ENCODE measurements around the gene RTP5. TPM values are rescaled to one million over a fixed set of nuclear protein-coding genes. Genes with fewer than 3 reads are reported as not detected.
"Not testable (repeated sequence)": the region's sequence is repeated elsewhere in the genome, so short reads cannot be mapped to it uniquely, and the experiment has no call there.

RTP5 gene
- total RNA-seq, 1 experiment from 2014 or later, result not detected

DNA sequence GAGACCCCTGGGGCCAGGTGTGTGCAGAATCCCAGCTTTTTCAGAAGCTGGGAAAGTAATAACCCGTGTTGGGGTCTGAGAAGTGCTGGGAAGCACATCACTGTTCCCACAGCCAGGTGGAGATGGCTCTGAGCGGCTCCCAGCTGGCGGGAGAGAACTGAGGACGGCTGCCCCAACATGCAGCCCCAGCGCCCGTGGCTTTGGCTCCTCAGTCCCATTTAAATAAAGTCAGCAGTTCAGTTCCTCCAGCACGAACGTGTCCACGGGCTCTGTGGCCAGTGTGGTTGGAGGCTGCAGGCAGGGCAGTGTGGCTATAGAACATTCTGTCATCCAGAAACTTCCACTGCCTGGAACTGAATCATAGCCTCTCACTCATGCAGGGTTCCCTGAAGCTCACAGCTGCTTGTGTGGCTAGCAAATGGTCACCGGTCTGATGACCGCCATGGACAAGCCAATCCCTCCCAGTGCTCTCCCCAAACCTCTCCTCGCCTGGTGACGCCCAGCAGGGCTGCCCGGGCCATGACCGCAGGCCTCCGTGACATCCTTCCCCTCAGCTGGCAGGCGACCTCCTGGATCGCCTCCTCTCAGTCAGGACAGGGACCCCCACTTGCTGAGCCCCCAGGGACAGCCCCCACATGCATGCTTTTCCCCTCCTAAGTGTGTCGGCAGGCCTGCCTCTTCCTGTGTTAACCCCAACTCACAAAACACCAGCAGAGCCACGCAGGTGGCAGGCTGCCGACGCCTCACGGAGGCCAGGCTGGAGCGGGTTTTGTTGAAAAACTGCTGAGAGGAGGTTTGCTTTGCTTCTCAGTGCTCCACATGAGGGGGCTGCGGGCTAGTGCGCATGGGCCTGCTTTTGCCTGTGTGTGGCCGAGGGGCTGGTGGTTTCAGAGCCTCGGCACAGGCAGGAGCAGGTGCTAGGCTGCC lies 1.3 kb downstream of the RTP5 start:
- Histone ChIP-seq H4K20me1 (ENCODE audit: insufficient read depth, low read depth, low read length) (no peaks in the 10 kb centered on the region), H3K27me3 (ENCODE audit: low read length) (no peaks in the 10 kb centered on the region), H3K4me1 (ENCODE audit: low read length) (no peaks in the 10 kb centered on the region), H3K9me2 (replicated peaks; ENCODE audit: insufficient read depth, low read length) (no peaks in the 10 kb centered on the region), H3K79me2 (ENCODE audit: low read length) (no peaks in the 10 kb centered on the region), H3K36me3 (ENCODE audit: insufficient read depth, low read length) (no peaks in the 10 kb centered on the region), H3K9me3 (ENCODE audit: low read length) (no peaks in the 10 kb centered on the region), H3K4me2 (ENCODE audit: low read depth, low read length, poor library complexity, severe bottlenecking) (no peak overlapping the region), H3K9ac (ENCODE audit: low read length) (no peak overlapping the region), H3K27ac (ENCODE audit: low read length) (no peak overlapping the region), H3K4me3 (ENCODE audit: low read length) (no peak overlapping the region), H2AFZ (ENCODE audit: low read length) (no peak overlapping the region)
- no peak for DNase-seq

DNA sequence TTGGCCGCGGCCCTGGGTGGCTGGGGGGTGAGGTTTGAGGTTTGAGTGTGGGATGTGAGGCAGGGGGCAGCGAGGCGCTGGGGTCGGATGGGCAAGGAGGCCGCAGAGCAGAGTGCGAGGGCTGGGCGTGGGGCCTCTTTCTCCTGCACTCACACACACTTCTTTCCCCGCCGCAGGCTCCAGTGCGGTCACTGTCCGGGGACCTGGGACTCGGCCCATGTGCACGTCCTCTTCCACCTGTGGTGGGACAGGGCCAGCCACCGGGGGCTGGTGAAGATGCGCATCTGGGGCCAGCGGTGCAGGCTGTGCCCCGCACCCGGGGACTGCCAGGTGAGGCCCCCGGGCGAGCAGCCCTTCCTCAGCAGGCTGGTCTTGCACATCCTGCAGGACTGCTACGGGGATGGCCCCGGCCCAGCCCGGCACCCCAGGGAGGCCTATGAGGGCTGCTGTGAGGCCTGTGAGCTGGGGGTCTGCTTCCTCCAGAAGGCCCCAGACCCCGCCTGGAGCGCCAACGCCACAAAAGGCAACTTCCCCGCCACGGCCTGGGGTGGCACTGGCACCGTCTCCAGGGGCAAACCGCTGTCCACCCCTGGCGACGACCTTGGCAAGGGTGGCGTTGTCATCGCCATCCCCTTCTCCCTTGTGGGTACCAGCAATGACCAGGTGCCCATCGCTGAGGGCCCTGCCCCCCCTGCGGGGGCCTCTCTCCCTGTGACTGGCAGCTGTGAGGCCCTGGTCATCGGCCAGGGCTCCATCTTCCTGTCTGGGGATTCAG lies 2.2 kb downstream of the RTP5 start:
- Histone ChIP-seq H3K9me3 (ENCODE audit: low read length) (no peaks in the 10 kb centered on the region), H3K27me3 (ENCODE audit: low read length) (no peaks in the 10 kb centered on the region), H3K4me1 (ENCODE audit: low read length) (no peaks in the 10 kb centered on the region), H3K9me2 (replicated peaks; ENCODE audit: insufficient read depth, low read length) (no peaks in the 10 kb centered on the region), H4K20me1 (ENCODE audit: insufficient read depth, low read depth, low read length) (no peaks in the 10 kb centered on the region), H3K4me3 (ENCODE audit: low read length) (no peak overlapping the region), H3K27ac (ENCODE audit: low read length) (no peak overlapping the region), H2AFZ (ENCODE audit: low read length) (no peak overlapping the region), H3K79me2 (ENCODE audit: low read length) (no peaks in the 10 kb centered on the region), H3K9ac (ENCODE audit: low read length) (no peak overlapping the region), H3K36me3 (ENCODE audit: insufficient read depth, low read length) (no peaks in the 10 kb centered on the region), H3K4me2 (ENCODE audit: low read depth, low read length, poor library complexity, severe bottlenecking) (no peak overlapping the region)
- no peak for DNase-seq

DNA sequence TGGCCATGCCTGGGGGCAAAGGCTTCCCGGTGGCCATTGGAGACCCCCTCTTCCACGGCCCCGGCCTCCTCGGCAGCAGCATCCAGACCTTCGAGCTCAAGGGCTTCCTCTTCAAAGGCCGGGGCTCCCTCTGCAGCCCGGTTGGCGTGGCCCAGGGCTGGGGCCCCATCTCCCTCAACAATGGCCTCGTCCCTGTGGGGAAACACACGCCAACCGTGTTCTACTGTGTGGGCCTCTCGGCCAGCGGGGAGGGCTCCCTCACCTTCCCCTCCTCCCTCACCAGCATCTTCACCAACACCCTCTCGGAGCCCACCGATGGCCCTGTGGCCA lies 2.7 kb downstream of the RTP5 start:
- Histone ChIP-seq H3K79me2 (ENCODE audit: low read length) (no peaks in the 10 kb centered on the region), H3K9me2 (replicated peaks; ENCODE audit: insufficient read depth, low read length) (no peaks in the 10 kb centered on the region), H3K4me3 (ENCODE audit: low read length) (no peak overlapping the region), H2AFZ (ENCODE audit: low read length) (no peak overlapping the region), H3K4me2 (ENCODE audit: low read depth, low read length, poor library complexity, severe bottlenecking) (no peak overlapping the region), H3K36me3 (ENCODE audit: insufficient read depth, low read length) (no peaks in the 10 kb centered on the region), H3K27me3 (ENCODE audit: low read length) (no peaks in the 10 kb centered on the region), H3K9me3 (ENCODE audit: low read length) (no peaks in the 10 kb centered on the region), H4K20me1 (ENCODE audit: insufficient read depth, low read depth, low read length) (no peaks in the 10 kb centered on the region), H3K4me1 (ENCODE audit: low read length) (no peaks in the 10 kb centered on the region), H3K9ac (ENCODE audit: low read length) (no peak overlapping the region), H3K27ac (ENCODE audit: low read length) (no peak overlapping the region)
- no peak for DNase-seq

DNA sequence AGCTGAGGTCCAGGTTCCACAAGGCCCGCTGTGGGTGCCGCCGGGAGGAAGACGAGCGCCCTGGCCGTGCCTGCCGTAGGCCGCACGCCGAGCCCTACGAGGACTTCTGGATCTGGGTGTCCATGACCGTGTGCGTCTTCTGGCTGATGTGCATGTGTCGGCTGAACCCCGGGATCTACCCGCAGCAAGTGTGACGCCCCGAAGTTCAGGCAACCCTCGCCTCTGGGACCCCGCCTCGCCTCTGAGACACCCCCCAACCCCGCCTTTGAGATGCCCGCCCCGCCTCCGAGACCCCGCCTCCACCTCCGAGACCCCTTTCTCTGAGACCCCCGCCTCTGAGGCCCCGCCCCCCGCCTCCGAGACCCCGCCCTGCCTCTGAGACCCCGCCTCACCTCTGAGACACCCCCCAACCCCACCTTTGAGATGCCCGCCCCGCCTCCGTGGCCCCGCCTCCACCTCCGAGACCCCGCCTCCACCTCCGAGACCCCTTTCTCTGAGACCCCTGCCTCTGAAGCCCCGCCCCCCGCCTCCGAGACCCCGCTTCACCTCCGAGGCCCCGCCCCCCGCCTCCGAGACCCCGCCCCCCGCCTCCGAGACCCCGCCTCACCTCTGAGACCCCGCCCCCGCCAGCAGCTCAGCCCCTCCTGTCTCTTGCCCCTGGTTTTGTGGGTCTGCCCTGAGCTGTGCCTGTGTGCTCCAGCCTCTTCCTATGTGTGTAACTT lies 3.7 kb downstream of the RTP5 start:
- Histone ChIP-seq H3K9ac (ENCODE audit: low read length) (no peak overlapping the region), H3K36me3 (ENCODE audit: insufficient read depth, low read length) (no peaks in the 10 kb centered on the region), H4K20me1 (ENCODE audit: insufficient read depth, low read depth, low read length) (no peaks in the 10 kb centered on the region), H3K27ac (ENCODE audit: low read length) (no peak overlapping the region), H3K9me3 (ENCODE audit: low read length) (no peaks in the 10 kb centered on the region), H3K9me2 (replicated peaks; ENCODE audit: insufficient read depth, low read length) (no peaks in the 10 kb centered on the region), H2AFZ (ENCODE audit: low read length) (no peak overlapping the region), H3K4me1 (ENCODE audit: low read length) (no peaks in the 10 kb centered on the region), H3K27me3 (ENCODE audit: low read length) (no peaks in the 10 kb centered on the region), H3K4me3 (ENCODE audit: low read length) (no peak overlapping the region), H3K79me2 (ENCODE audit: low read length) (no peaks in the 10 kb centered on the region), H3K4me2 (ENCODE audit: low read depth, low read length, poor library complexity, severe bottlenecking) (no peak overlapping the region)
- peak; percentile 52 for DNase-seq

DNA sequence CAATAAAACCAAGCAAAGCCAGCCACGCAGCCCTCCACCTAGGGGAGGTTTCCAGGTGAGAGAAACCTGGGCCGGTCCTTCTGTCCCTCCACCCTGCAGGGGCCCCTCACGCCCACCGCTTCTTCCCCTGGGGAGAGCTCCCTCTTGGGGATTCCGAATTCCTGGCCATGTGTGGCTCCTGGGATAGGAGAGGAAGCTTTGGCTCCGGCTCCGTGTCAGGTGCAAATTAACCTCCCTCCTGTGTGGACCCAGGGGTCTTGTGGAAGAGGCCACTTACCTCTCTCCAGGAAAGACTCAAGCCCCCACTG lies 4.2 kb downstream of the RTP5 start:
- H3K79me2 ChIP-seq (ENCODE audit: low read length), result no peaks in the 10 kb centered on the region
- H2AFZ ChIP-seq (ENCODE audit: low read length), result no peak overlapping the region
- no peak for DNase-seq
- no peak overlapping the region for H3K4me3 ChIP-seq (ENCODE audit: low read length)
- H3K4me1 ChIP-seq (ENCODE audit: low read length), result no peaks in the 10 kb centered on the region
- H3K9me2 ChIP-seq (replicated peaks; ENCODE audit: insufficient read depth, low read length), result no peaks in the 10 kb centered on the region
- no peaks in the 10 kb centered on the region for H3K27me3 ChIP-seq (ENCODE audit: low read length)
- no peak overlapping the region for H3K9ac ChIP-seq (ENCODE audit: low read length)
- H3K36me3 ChIP-seq (ENCODE audit: insufficient read depth, low read length), result no peaks in the 10 kb centered on the region
- no peaks in the 10 kb centered on the region for H4K20me1 ChIP-seq (ENCODE audit: insufficient read depth, low read depth, low read length)
- no peak overlapping the region for H3K27ac ChIP-seq (ENCODE audit: low read length)
- H3K4me2 ChIP-seq (ENCODE audit: low read depth, low read length, poor library complexity, severe bottlenecking), result no peak overlapping the region
- H3K9me3 ChIP-seq (ENCODE audit: low read length), result no peaks in the 10 kb centered on the region

DNA sequence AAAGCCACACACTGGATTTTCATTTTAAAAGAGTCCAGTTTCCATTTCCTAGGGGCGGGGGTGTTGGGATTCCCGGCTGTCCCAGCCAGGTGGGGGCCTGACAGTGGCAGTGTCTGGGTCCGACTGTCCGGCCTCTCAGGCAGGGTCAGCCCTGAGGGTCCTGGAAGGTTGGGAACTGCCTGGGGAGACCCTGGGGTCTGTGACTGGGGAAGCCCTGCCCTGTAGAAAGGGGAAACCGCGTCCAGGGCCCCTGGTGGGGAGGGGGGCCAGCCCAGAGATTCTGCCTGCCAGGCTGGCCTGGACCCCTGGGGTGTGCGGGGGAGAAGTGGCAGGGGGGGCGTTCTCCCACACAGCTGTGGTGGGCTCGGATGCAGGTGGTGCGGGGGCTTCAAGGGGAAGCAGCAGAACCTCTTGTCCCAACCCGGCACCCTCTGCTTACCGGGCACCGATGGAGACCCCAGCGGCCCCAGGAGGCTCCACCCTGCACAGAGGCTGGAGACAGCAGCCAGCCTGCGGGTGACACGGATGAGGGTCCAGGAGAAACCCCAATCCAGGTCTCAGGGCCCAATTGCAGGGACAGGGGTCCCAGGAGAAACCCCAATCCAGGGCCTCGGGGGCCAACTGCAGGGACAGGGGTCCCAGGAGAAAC lies 4.9 kb downstream of the RTP5 start:
- no peaks in the 10 kb centered on the region for H4K20me1 ChIP-seq (ENCODE audit: insufficient read depth, low read depth, low read length)

DNA sequence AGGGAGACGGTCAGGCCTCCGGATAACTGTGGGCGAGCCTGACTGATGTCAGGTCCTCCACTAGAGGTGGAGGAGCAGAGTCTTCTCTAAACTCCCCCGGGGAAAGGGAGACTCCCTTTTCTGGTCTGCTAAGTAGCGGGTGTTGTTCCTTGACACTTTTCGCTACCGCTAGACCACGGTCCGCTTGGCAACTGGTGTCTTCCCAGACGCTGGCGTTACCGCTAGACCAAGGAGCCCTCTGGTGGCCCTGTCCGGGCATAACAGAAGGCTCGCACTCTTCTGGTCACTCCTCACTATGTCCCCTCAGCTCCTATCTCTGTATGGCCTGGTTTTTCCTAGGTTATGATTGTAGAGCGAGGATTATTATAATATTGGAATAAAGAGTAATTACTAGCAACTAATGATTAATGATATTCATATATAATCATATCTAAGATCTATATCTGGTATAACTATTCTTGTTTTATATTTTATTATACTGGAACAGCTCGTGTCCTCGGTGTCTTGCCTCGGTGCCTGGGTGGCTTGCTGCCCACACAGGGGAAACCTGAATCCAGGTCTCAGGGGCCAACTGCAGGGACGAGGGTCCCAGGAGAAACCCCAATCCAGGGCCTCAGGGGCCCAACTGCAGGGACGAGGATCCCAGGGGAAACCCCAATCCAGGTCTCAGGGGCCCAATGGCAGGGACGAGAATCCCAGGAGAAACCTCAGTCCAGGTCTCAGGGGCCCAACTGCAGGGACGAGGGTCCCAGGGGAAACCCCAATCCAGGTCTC lies 6.4 kb downstream of the RTP5 start:
- H4K20me1 ChIP-seq (ENCODE audit: insufficient read depth, low read depth, low read length); H3K9me2 ChIP-seq (replicated peaks; ENCODE audit: insufficient read depth, low read length); H3K4me2 ChIP-seq (ENCODE audit: low read depth, low read length, poor library complexity, severe bottlenecking); H3K9ac ChIP-seq (ENCODE audit: low read length); H3K9me3 ChIP-seq (ENCODE audit: low read length); H3K79me2 ChIP-seq (ENCODE audit: low read length); H3K36me3 ChIP-seq (ENCODE audit: insufficient read depth, low read length); H3K27me3 ChIP-seq (ENCODE audit: low read length); H3K27ac ChIP-seq (ENCODE audit: low read length); H2AFZ ChIP-seq (ENCODE audit: low read length); H3K4me3 ChIP-seq (ENCODE audit: low read length); H3K4me1 ChIP-seq (ENCODE audit: low read length): not testable (repeated sequence)
- DNase-seq, result peak; percentile 75

More for the DNA sequence above, 4.9 kb downstream of the RTP5 start:
- Histone ChIP-seq H3K9ac (ENCODE audit: low read length) (no peak overlapping the region), H3K4me1 (ENCODE audit: low read length) (no peaks in the 10 kb centered on the region), H3K27me3 (ENCODE audit: low read length) (no peaks in the 10 kb centered on the region), H3K4me2 (ENCODE audit: low read depth, low read length, poor library complexity, severe bottlenecking) (no peak overlapping the region), H3K27ac (ENCODE audit: low read length) (no peak overlapping the region), H3K79me2 (ENCODE audit: low read length) (no peaks in the 10 kb centered on the region), H3K36me3 (ENCODE audit: insufficient read depth, low read length) (no peaks in the 10 kb centered on the region), H3K4me3 (ENCODE audit: low read length) (no peak overlapping the region), H3K9me2 (replicated peaks; ENCODE audit: insufficient read depth, low read length) (no peaks in the 10 kb centered on the region), H2AFZ (ENCODE audit: low read length) (no peak overlapping the region), H3K9me3 (ENCODE audit: low read length) (no peaks in the 10 kb centered on the region)
- no peak for DNase-seq

Data from Karpas-422 (cell line).